Liver (tissue), 3 donors: Measurements from ENCODE around the gene RNASE3.
"Not testable (repeated sequence)": the region's sequence is repeated elsewhere in the genome, so short reads cannot be mapped to it uniquely, and the experiment has no call there.

ENCODE experiments used
- JUND ChIP-seq, 2 donors: IDR thresholded peaks; 2 replicates each; pipeline ENCODE4 v1.6.1; 2016; ENCODE audit warnings: antibody characterized with exemption in 2 of 2
- RAD21 ChIP-seq, 2 donors: IDR thresholded peaks; 2 replicates each; pipeline ENCODE4 v1.6.1; 2016; ENCODE audit warnings: antibody characterized with exemption in 2 of 2, mild to moderate bottlenecking in 2 of 2
- REST ChIP-seq: IDR thresholded peaks from 2 replicates; pipeline ENCODE4 v1.6.1; 2016; ENCODE audit warnings: antibody characterized with exemption, mild to moderate bottlenecking
- RXRA ChIP-seq, 2 donors: IDR thresholded peaks; 2 replicates each; pipeline ENCODE4 v1.6.1; 2017 to 2018; ENCODE audit warnings: antibody characterized with exemption in 2 of 2, mild to moderate bottlenecking in 1 of 2
- SP1 ChIP-seq: IDR thresholded peaks from 2 replicates; pipeline ENCODE4 v1.6.1; 2018; ENCODE audit warnings: antibody characterized with exemption, mild to moderate bottlenecking
- TF ChIP-seq, protein P1 (sequence below): fragments of 150-350 bp; IDR thresholded peaks from 2 replicates; pipeline ENCODE4 v1.5.1; 2017; ENCODE audit warnings: improper control_type of control experiment, low read depth, low read length; ENCODE audit not compliant: missing input control
- TF ChIP-seq, protein P2 (sequence below): IDR thresholded peaks from 2 replicates; pipeline ENCODE4 v1.6.1; 2016; ENCODE audit warnings: antibody characterized with exemption
- TF ChIP-seq, protein P3 (sequence below): IDR thresholded peaks from 2 replicates; pipeline ENCODE4 v1.6.1; 2016; ENCODE audit warnings: antibody characterized with exemption
- donor health status: healthy.
- donor health status: healthy.

GRCh38 chr14:20882787-20883186, 8.4 kb upstream of the RNASE3 start:
- TF ChIP-seq SP1; RAD21 (IDR thresholded peaks at IDR 0.05); JUND (IDR thresholded peaks at IDR 0.05); REST; RXRA (IDR thresholded peaks at IDR 0.05): not testable (repeated sequence)
- TF ChIP-seq, protein P1, sequence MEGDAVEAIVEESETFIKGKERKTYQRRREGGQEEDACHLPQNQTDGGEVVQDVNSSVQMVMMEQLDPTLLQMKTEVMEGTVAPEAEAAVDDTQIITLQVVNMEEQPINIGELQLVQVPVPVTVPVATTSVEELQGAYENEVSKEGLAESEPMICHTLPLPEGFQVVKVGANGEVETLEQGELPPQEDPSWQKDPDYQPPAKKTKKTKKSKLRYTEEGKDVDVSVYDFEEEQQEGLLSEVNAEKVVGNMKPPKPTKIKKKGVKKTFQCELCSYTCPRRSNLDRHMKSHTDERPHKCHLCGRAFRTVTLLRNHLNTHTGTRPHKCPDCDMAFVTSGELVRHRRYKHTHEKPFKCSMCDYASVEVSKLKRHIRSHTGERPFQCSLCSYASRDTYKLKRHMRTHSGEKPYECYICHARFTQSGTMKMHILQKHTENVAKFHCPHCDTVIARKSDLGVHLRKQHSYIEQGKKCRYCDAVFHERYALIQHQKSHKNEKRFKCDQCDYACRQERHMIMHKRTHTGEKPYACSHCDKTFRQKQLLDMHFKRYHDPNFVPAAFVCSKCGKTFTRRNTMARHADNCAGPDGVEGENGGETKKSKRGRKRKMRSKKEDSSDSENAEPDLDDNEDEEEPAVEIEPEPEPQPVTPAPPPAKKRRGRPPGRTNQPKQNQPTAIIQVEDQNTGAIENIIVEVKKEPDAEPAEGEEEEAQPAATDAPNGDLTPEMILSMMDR, result not testable (repeated sequence)
- TF ChIP-seq, protein P2, sequence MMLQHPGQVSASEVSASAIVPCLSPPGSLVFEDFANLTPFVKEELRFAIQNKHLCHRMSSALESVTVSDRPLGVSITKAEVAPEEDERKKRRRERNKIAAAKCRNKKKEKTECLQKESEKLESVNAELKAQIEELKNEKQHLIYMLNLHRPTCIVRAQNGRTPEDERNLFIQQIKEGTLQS, result not testable (repeated sequence)
- TF ChIP-seq, protein P3, sequence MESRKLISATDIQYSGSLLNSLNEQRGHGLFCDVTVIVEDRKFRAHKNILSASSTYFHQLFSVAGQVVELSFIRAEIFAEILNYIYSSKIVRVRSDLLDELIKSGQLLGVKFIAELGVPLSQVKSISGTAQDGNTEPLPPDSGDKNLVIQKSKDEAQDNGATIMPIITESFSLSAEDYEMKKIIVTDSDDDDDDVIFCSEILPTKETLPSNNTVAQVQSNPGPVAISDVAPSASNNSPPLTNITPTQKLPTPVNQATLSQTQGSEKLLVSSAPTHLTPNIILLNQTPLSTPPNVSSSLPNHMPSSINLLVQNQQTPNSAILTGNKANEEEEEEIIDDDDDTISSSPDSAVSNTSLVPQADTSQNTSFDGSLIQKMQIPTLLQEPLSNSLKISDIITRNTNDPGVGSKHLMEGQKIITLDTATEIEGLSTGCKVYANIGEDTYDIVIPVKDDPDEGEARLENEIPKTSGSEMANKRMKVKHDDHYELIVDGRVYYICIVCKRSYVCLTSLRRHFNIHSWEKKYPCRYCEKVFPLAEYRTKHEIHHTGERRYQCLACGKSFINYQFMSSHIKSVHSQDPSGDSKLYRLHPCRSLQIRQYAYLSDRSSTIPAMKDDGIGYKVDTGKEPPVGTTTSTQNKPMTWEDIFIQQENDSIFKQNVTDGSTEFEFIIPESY, result not testable (repeated sequence)
